ENCODE measurements around the gene SGCA.
A peak's percentile ranks its signal among the peaks of the same experiment; 100 is the strongest.

The SGCA gene

GRCh38 chr17:50141026-50141744 lies 24.6 kb upstream of the SGCA start:
- CTCF ChIA-PET = interaction anchor here (0.6 to 3.8 kb wide), 11 partner anchors 9 to 125 kb away, joined by 3 to 52 read pairs (median 5); partner anchors contain the start of genes PPP1R9B and SAMD14
- POLR2A ChIA-PET = interaction anchor here (1.3 to 1.5 kb wide), 2 partner anchors 10 to 11 kb away, joined by 3 to 7 read pairs; no protein-coding TSS in a partner anchor
- no peak overlapping the region for H3K4me3 ChIP-seq (ENCODE audit: low read depth, low read length)
- no peaks in the 10 kb centered on the region for H3K9me3 ChIP-seq (ENCODE audit: control insufficient read depth, insufficient read depth, low read depth, low read length)
- H3K4me1 ChIP-seq (ENCODE audit: control insufficient read depth, insufficient read depth, low read length) = no peaks in the 10 kb centered on the region
- TF ChIP-seq ZNF600 (tag by site-specific recombination; IDR thresholded peaks at IDR 0.05) (peak; percentile 44; the same call in 1 of the 2 replicates), RBAK (tag by site-specific recombination; IDR thresholded peaks at IDR 0.05) (no peak), ZNF274 (IDR thresholded peaks at IDR 0.05; ENCODE audit: low read length) (no peak), ZNF274 (tag by site-specific recombination; IDR thresholded peaks at IDR 0.05; ENCODE audit: borderline replicate concordance) (peak; percentile 87; the same call in 1 of the 2 replicates), IKZF3 (tag by site-specific recombination; IDR thresholded peaks at IDR 0.05) (no peak), PBX3 (CRISPR knock-in tag; IDR thresholded peaks at IDR 0.05) (no peak), ZNF629 (tag by site-specific recombination; IDR thresholded peaks at IDR 0.05) (no peak), ZNF121 (tag by site-specific recombination; IDR thresholded peaks at IDR 0.05) (0 out of 2 replicates have a peak, but pooled peaks have one; percentile 52), ZNF548 (tag by site-specific recombination; IDR thresholded peaks at IDR 0.05) (no peak), ZNF777 (tag by site-specific recombination; IDR thresholded peaks at IDR 0.05; ENCODE audit: borderline replicate concordance) (no peak)
- peaks cover 37 to 100% of the 10 kb centered on the region in 2 experiments for H3K36me3 ChIP-seq (ENCODE audit: control insufficient read depth in 2 of 2, insufficient read depth in 1 of 2, low read length in 2 of 2)
- H3K27ac ChIP-seq (ENCODE audit: extremely low read depth, low read depth, low read length) = no peak overlapping the region

- ChIA-PET POLR2A (no interaction called here), CTCF (interaction anchor here (0.8 to 3.8 kb wide), 6 partner anchors 8 to 48 kb away, joined by 3 to 52 read pairs (median 10); partner anchors contain the start of genes PPP1R9B and SAMD14)
- Histone ChIP-seq H3K36me3 (ENCODE audit: control insufficient read depth in 2 of 2, insufficient read depth in 1 of 2, low read length in 2 of 2) (peaks cover 35 to 100% of the 10 kb centered on the region in 2 experiments), H3K4me1 (ENCODE audit: control insufficient read depth, insufficient read depth, low read length) (no peaks in the 10 kb centered on the region), H3K4me3 (ENCODE audit: low read depth, low read length) (no peak overlapping the region), H3K9me3 (ENCODE audit: control insufficient read depth, insufficient read depth, low read depth, low read length) (no peaks in the 10 kb centered on the region), H3K27ac (ENCODE audit: extremely low read depth, low read depth, low read length) (no peak overlapping the region)
- TF ChIP-seq ZBTB26 (tag by site-specific recombination; optimal IDR thresholded peaks at IDR 0.05) = no peak
Measured at GRCh38 chr17:50141745-50142110, 24.1 kb upstream of the SGCA start.

- Histone ChIP-seq H3K4me1 (ENCODE audit: control insufficient read depth, insufficient read depth, low read length) (peaks cover 13% of the 10 kb centered on the region), H3K4me3 (ENCODE audit: low read depth, low read length) (no peak overlapping the region), H3K36me3 (ENCODE audit: control insufficient read depth in 2 of 2, insufficient read depth in 1 of 2, low read length in 2 of 2) (peaks cover 23 to 92% of the 10 kb centered on the region in 2 experiments; a peak in 2 of 3 replicates), H3K27ac (ENCODE audit: extremely low read depth, low read depth, low read length) (no peak overlapping the region), H3K9me3 (ENCODE audit: control insufficient read depth, insufficient read depth, low read depth, low read length) (no peaks in the 10 kb centered on the region)
- CTCF ChIA-PET = interaction anchor here (0.6 to 2.1 kb wide), 5 partner anchors 18 to 253 kb away, joined by 3 to 5 read pairs (median 3); partner anchors contain the start of gene LRRC59
- TF ChIP-seq MZF1 (tag by site-specific recombination; IDR thresholded peaks at IDR 0.05; ENCODE audit: borderline replicate concordance) (no peak), ZBTB20 (tag by site-specific recombination; IDR thresholded peaks at IDR 0.05) (no peak), ZNF777 (tag by site-specific recombination; IDR thresholded peaks at IDR 0.05; ENCODE audit: borderline replicate concordance) (no peak), BCL11A (tag by site-specific recombination; IDR thresholded peaks at IDR 0.05; ENCODE audit: low read depth) (no peak), ZNF146 (tag by site-specific recombination; IDR thresholded peaks at IDR 0.05) (no peak), ZNF292 (tag by site-specific recombination; IDR thresholded peaks at IDR 0.05; ENCODE audit: borderline replicate concordance, low read depth) (no peak)
- POLR2A ChIA-PET = interaction anchor here (1.2 kb wide), 1 partner anchor 29 kb away, joined by 4 read pairs; no protein-coding TSS in a partner anchor
Measured at GRCh38 chr17:50143461-50144176, 22.2 kb upstream of the SGCA start.
